HG02970 (cell line): ENCODE data around the gene MYO15B.

Experiments used
- ATAC-seq: cut with Tn5 transposase; IDR thresholded peaks from one replicate; pipeline ENCODE4 v1.9.1; 2021; ENCODE audit warnings: mild to moderate bottlenecking, moderate library complexity, moderate number of reproducible peaks; ENCODE audit not compliant: unreplicated experiment, low FRiP score

Gene MYO15B

GRCh38 chr17:75596320-75597087 is 8.9 kb downstream of the MYO15B start:
- ATAC-seq, result no peak

- no peak for ATAC-seq
Observed at GRCh38 chr17:75601057-75601987, 13.7 kb downstream of the MYO15B start.

- no peak for ATAC-seq
Observed at GRCh38 chr17:75602644-75603043, 15.0 kb downstream of the MYO15B start.

GRCh38 chr17:75603123-75603522 is 15.5 kb downstream of the MYO15B start:
- no peak for ATAC-seq

- ATAC-seq, result no peak
Observed at GRCh38 chr17:75604034-75604695, 16.6 kb downstream of the MYO15B start.

- no peak for ATAC-seq
Observed at GRCh38 chr17:75605790-75606189, 18.2 kb downstream of the MYO15B start.

- ATAC-seq, result no peak
Observed at GRCh38 chr17:75607086-75607485, 19.5 kb downstream of the MYO15B start.

- ATAC-seq, result no peak
Observed at GRCh38 chr17:75610103-75610984, 22.7 kb downstream of the MYO15B start.

- ATAC-seq, result no peak
Observed at GRCh38 chr17:75611851-75612429, 24.3 kb downstream of the MYO15B start.

- no peak for ATAC-seq
Observed at GRCh38 chr17:75612906-75613626, 25.5 kb downstream of the MYO15B start.

GRCh38 chr17:75614006-75614405 is 26.4 kb downstream of the MYO15B start:
- ATAC-seq, result no peak

GRCh38 chr17:75614556-75615270 is 27.1 kb downstream of the MYO15B start:
- no peak for ATAC-seq

- ATAC-seq, result no peak
Observed at GRCh38 chr17:75615301-75615700, 27.7 kb downstream of the MYO15B start.

- no peak for ATAC-seq
Observed at GRCh38 chr17:75616521-75617122, 29.0 kb downstream of the MYO15B start.

- ATAC-seq, result no peak
Observed at GRCh38 chr17:75617218-75617617, 29.6 kb downstream of the MYO15B start.

- ATAC-seq, result no peak
Observed at GRCh38 chr17:75617675-75618074, 30.1 kb downstream of the MYO15B start.

GRCh38 chr17:75619506-75620431 is 32.2 kb downstream of the MYO15B start:
- ATAC-seq, result no peak
